Endothelial cell of umbilical vein (primary cell): Measurements from ENCODE around the gene DGKB. TPM values are rescaled to one million over a fixed set of nuclear protein-coding genes. Genes with fewer than 3 reads are reported as not detected.

Experiments used
- BruUV-seq: library from RNA; stranded (reverse); fragments of 400-500 nt; replicated peaks from 2 replicates; lab custom pipeline; 2021; lab: Mats Ljungman, UMichigan
- CTCF ChIA-PET: fragments of 300-600, 350-600 bp; sonication (Branson Sonifier 250); formaldehyde crosslinking; loops from one replicate; lab custom pipeline; 2021; ENCODE audit warnings: antibody characterized with exemption, inconsistent platforms; lab: Charles Lee
- POLR2A ChIA-PET: fragments of 300-600, 350-600 bp; sonication (Branson Sonifier 250); formaldehyde crosslinking; loops from one replicate; lab custom pipeline; 2021; ENCODE audit warnings: antibody characterized with exemption, inconsistent platforms; lab: Charles Lee
- DNase-seq: peaks from one replicate; pipeline ENCODE4 v3.0.0-alpha.2; 2011; ENCODE audit warnings: low read depth, low spot score
- FAIRE-seq: peaks from 2 replicates; lab custom pipeline; 2011; peaks lifted over from hg19 to GRCh38; lab: Jason Lieb, UNC
- H2AFZ ChIP-seq: 2 replicates; pipeline ENCODE4 v1.6.0; 2012; ENCODE audit warnings: low read depth, low read length, control low read depth, inconsistent platforms
- H3K27ac ChIP-seq: 2 replicates; pipeline ENCODE4 v1.5.1; 2011; ENCODE audit warnings: low read depth, mild to moderate bottlenecking, control low read depth, low read length, moderate library complexity; ENCODE audit not compliant: insufficient read depth
- H3K27me3 ChIP-seq, 2 experiments: 2 replicates each; pipeline versions ENCODE4 v1.6.0 to v1.6.1; 2011; ENCODE audit warnings: low read length in 2 of 2, mixed read lengths in 1 of 2; ENCODE audit not compliant: control insufficient read depth in 2 of 2, insufficient read depth in 2 of 2
- H3K36me3 ChIP-seq, 2 experiments: 2 replicates in 1 of 2; 3 replicates in 1 of 2; pipeline ENCODE4 v1.5.1; 2011; ENCODE audit warnings: low read length in 2 of 2, mild to moderate bottlenecking in 1 of 2, moderate library complexity in 1 of 2; ENCODE audit not compliant: control insufficient read depth in 2 of 2, insufficient read depth in 2 of 2; ENCODE audit errors: extremely low read depth in 1 of 2
- H3K4me1 ChIP-seq: 3 replicates; pipeline ENCODE4 v1.5.1; 2011; ENCODE audit warnings: mild to moderate bottlenecking, low read length; ENCODE audit not compliant: control insufficient read depth, insufficient read depth; ENCODE audit errors: extremely low read depth
- H3K4me2 ChIP-seq: 2 replicates; pipeline ENCODE4 v1.6.1; 2011; ENCODE audit warnings: low read length, control low read depth, mixed read lengths; ENCODE audit not compliant: insufficient read depth
- H3K4me3 ChIP-seq, 3 experiments: fragments of 200-600 bp in 1 of 3; sonication (generic), shearing (Covaris generic) in 1 of 3; replicated peaks in 1 of 3; 2 replicates each; pipeline ENCODE4 v1.5.1; 2011 to 2016; ENCODE audit warnings: control low read depth in 3 of 3, low read length in 3 of 3, mild to moderate bottlenecking in 2 of 3, inconsistent platforms in 1 of 3, low read depth in 1 of 3, moderate library complexity in 1 of 3; ENCODE audit not compliant: insufficient read depth in 1 of 3
- H3K79me2 ChIP-seq: 2 replicates; pipeline ENCODE4 v1.6.0; 2012; ENCODE audit warnings: low read length, inconsistent platforms; ENCODE audit not compliant: control insufficient read depth, insufficient read depth
- H3K9ac ChIP-seq: replicated peaks from 2 replicates; pipeline ENCODE3; 2011; ENCODE audit warnings: low read length, control low read depth; ENCODE audit not compliant: insufficient read depth; ENCODE audit errors: extremely low read depth
- H3K9me1 ChIP-seq: replicated peaks from 3 replicates; pipeline ENCODE4 v1.6.0; 2011; ENCODE audit warnings: mild to moderate bottlenecking, low read length; ENCODE audit not compliant: control insufficient read depth, insufficient read depth; ENCODE audit errors: extremely low read depth
- H3K9me3 ChIP-seq: replicated peaks from 2 replicates; pipeline ENCODE4 v1.5.1; 2012; ENCODE audit warnings: low read length, inconsistent platforms; ENCODE audit not compliant: control insufficient read depth, insufficient read depth
- H4K20me1 ChIP-seq: replicated peaks from 2 replicates; pipeline ENCODE3; 2011; ENCODE audit warnings: mild to moderate bottlenecking, low read length; ENCODE audit not compliant: control insufficient read depth, insufficient read depth; ENCODE audit errors: extremely low read depth
- EZH2 ChIP-seq: IDR thresholded peaks from 2 replicates; pipeline ENCODE4 v1.6.1; 2012; ENCODE audit warnings: borderline replicate concordance, low read depth, mild to moderate bottlenecking, moderate library complexity, low read length, inconsistent platforms; ENCODE audit not compliant: severe bottlenecking
- FOS ChIP-seq: IDR thresholded peaks from 2 replicates; pipeline ENCODE4 v1.6.1; 2011; ENCODE audit warnings: mild to moderate bottlenecking, low read length, moderate library complexity, borderline replicate concordance; ENCODE audit not compliant: insufficient read depth
- GATA2 ChIP-seq: IDR thresholded peaks from 2 replicates; pipeline ENCODE4 v1.7.0; 2011; ENCODE audit warnings: low read depth, mild to moderate bottlenecking, moderate library complexity, mixed read lengths, low read length; ENCODE audit not compliant: insufficient read length, insufficient read depth
- JUN ChIP-seq: IDR thresholded peaks from 2 replicates; pipeline ENCODE4 v1.6.1; 2011; ENCODE audit warnings: borderline replicate concordance, low read depth; ENCODE audit not compliant: insufficient read length, insufficient read depth
- MYC ChIP-seq: IDR thresholded peaks from one replicate; pipeline ENCODE4 v1.6.1; 2011; ENCODE audit warnings: mild to moderate bottlenecking, low read depth, low read length
- POLR2A ChIP-seq: IDR thresholded peaks from 2 replicates; pipeline ENCODE4 v1.6.1; 2012; ENCODE audit warnings: low read depth, mild to moderate bottlenecking, control low read depth, low read length
- POLR2AphosphoS5 ChIP-seq: IDR thresholded peaks from 2 replicates; pipeline ENCODE4 v1.6.1; 2012; ENCODE audit warnings: low read depth, mild to moderate bottlenecking, control low read depth, low read length, moderate library complexity; ENCODE audit not compliant: insufficient read depth
- dilution Hi-C: fragments of 300-500 bp; cut with MboI; formaldehyde crosslinking; loops from one replicate; pipeline ENCODE4 v1.15.0; 2019; ENCODE audit warnings: low sequenced_read_pairs; ENCODE audit not compliant: extremely low pct_ligation_motif_present
- intact Hi-C: fragments of 100-400 bp; cut with micrococcal nuclease; formaldehyde crosslinking; loops from one replicate; pipeline ENCODE4 v1.10.0; 2022
- polyA plus RNA-seq, 4 experiments: library from polyadenylated mRNA; depleted of rRNA in 3 of 4; stranded (reverse) in 3 of 4; unstranded in 1 of 4; fragments of >200 nt; gene quantifications; 2 replicates each; pipeline versions ENCODE4 v1.2.1 to v1.2.3, GENCODE V29; 2011 to 2012; ENCODE audit warnings: missing spikeins in 1 of 4
- total RNA-seq: library from RNA; stranded (reverse); gene quantifications from 2 replicates; pipeline ENCODE4 v1.2.3, GENCODE V29; 2021
- TF ChIP-seq, protein P1 (sequence below): IDR thresholded peaks from 2 replicates; pipeline ENCODE4 v1.6.1; 2011; ENCODE audit not compliant: insufficient read depth, insufficient read length
- TF ChIP-seq, protein P2 (sequence below), 2 donors: IDR thresholded peaks; 1 replicate in 1 of 2; 2 replicates in 1 of 2; pipeline ENCODE4 v1.5.1; 2011; ENCODE audit warnings: low read length in 2 of 2, mild to moderate bottlenecking in 2 of 2, moderate library complexity in 2 of 2, control low read depth in 1 of 2, inconsistent platforms in 1 of 2, low read depth in 1 of 2; ENCODE audit not compliant: insufficient read depth in 1 of 2; ENCODE audit errors: extremely low read depth in 1 of 2

DGKB gene
- total and polyA plus RNA-seq, 2 donors (not counting 3 experiments of a cell fraction or from before 2014, with no cell fraction given) = not detected

DNA sequence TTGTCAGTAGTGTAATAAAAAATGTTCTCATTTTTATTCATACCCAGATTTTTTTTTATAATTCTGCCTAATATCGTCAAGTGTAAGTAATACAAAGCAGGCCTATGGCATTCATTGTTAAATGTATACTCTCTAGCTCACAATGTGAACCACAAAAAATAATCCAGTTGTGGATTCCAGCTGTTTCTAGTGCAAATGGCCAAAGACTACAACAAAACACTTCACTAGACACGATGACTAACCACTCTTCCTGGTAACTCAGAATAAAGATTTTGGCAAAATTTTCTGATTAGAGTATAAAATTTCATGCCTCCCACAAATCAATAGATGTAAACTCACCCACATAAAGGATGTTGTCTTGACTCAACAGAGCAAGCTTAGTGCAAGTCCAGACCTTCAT, 396.6 kb downstream of the DGKB start:
- POLR2A ChIA-PET = no interaction called here
- Histone ChIP-seq H3K27ac (no peak overlapping the region), H3K9ac (no peak overlapping the region), H3K9me1 (no peaks in the 10 kb centered on the region), H3K27me3 (no peaks in the 10 kb centered on the region), H3K4me1 (no peaks in the 10 kb centered on the region), H3K4me3 (no peak overlapping the region), H3K9me3 (no peaks in the 10 kb centered on the region), H3K79me2 (no peaks in the 10 kb centered on the region), H4K20me1 (no peaks in the 10 kb centered on the region), H2AFZ (no peak overlapping the region), H3K4me2 (no peak overlapping the region), H3K36me3 (no peaks in the 10 kb centered on the region)
- TF ChIP-seq FOS (no peak), GATA2 (no peak), JUN (no peak), POLR2AphosphoS5 (no peak)
- intact Hi-C loops = no loop called here
- dilution Hi-C loops = no loop called here
- CTCF ChIA-PET = no interaction called here
- FAIRE-seq = no peak
- no peak for DNase-seq
- BruUV-seq = no TSS peak

GRCh38 chr7:14504134-14504533, 398.4 kb downstream of the DGKB start:
- intact Hi-C loops = no loop called here
- Histone ChIP-seq H3K9me1 (no peaks in the 10 kb centered on the region), H3K27me3 (no peaks in the 10 kb centered on the region), H3K36me3 (no peaks in the 10 kb centered on the region), H3K9me3 (no peaks in the 10 kb centered on the region), H3K79me2 (no peaks in the 10 kb centered on the region), H4K20me1 (no peaks in the 10 kb centered on the region), H2AFZ (no peak overlapping the region), H3K4me1 (no peaks in the 10 kb centered on the region), H3K27ac (no peak overlapping the region), H3K4me3 (no peak overlapping the region), H3K4me2 (no peak overlapping the region), H3K9ac (no peak overlapping the region)
- DNase-seq = no peak
- dilution Hi-C loops = no loop called here
- POLR2A ChIA-PET = no interaction called here
- FAIRE-seq = no peak
- no peak for TF ChIP-seq GATA2
- TF ChIP-seq FOS = no peak
- TF ChIP-seq, protein P1, sequence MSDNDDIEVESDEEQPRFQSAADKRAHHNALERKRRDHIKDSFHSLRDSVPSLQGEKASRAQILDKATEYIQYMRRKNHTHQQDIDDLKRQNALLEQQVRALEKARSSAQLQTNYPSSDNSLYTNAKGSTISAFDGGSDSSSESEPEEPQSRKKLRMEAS = no peak
- no peak for TF ChIP-seq POLR2AphosphoS5
- no peak for TF ChIP-seq MYC
- TF ChIP-seq EZH2 = no peak
- TF ChIP-seq, protein P2, sequence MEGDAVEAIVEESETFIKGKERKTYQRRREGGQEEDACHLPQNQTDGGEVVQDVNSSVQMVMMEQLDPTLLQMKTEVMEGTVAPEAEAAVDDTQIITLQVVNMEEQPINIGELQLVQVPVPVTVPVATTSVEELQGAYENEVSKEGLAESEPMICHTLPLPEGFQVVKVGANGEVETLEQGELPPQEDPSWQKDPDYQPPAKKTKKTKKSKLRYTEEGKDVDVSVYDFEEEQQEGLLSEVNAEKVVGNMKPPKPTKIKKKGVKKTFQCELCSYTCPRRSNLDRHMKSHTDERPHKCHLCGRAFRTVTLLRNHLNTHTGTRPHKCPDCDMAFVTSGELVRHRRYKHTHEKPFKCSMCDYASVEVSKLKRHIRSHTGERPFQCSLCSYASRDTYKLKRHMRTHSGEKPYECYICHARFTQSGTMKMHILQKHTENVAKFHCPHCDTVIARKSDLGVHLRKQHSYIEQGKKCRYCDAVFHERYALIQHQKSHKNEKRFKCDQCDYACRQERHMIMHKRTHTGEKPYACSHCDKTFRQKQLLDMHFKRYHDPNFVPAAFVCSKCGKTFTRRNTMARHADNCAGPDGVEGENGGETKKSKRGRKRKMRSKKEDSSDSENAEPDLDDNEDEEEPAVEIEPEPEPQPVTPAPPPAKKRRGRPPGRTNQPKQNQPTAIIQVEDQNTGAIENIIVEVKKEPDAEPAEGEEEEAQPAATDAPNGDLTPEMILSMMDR (IDR thresholded peaks at IDR 0.05; ENCODE audit: extremely low read depth in 1 of 2, insufficient read depth in 1 of 2, low read depth in 1 of 2, low read length in 2 of 2) = no peak
- TF ChIP-seq POLR2A = no peak
- TF ChIP-seq JUN = no peak
- BruUV-seq = no TSS peak
- CTCF ChIA-PET = interaction anchor here (1.8 kb wide), 1 partner anchor 187 kb away, joined by 4 read pairs; no protein-coding TSS in a partner anchor
